Nephron (organoid): ENCODE data around the gene VTCN1.

Experiments used
- H3K27ac Mint-ChIP-seq, 3 experiments: 2 replicates each; pipeline ENCODE4 v1.8.0; 2020; ENCODE audit warnings: mixed read lengths in 3 of 3, mild to moderate bottlenecking in 2 of 3, moderate library complexity in 1 of 3
- H3K27me3 Mint-ChIP-seq: 2 replicates; pipeline ENCODE4 v1.8.0; 2021; ENCODE audit warnings: low read depth, mild to moderate bottlenecking, moderate library complexity, mixed read lengths
- H3K36me3 Mint-ChIP-seq: 2 replicates; pipeline ENCODE4 v1.8.0; 2020; ENCODE audit warnings: low read depth, mixed read lengths
- H3K4me1 Mint-ChIP-seq: 2 replicates; pipeline ENCODE4 v1.8.0; 2020; ENCODE audit warnings: mixed read lengths
- H3K4me3 Mint-ChIP-seq, 3 experiments: 2 replicates each; pipeline ENCODE4 v1.8.0; 2020; ENCODE audit warnings: mild to moderate bottlenecking in 3 of 3, mixed read lengths in 3 of 3, moderate library complexity in 2 of 3
- H3K9me3 Mint-ChIP-seq: 2 replicates; pipeline ENCODE4 v1.8.0; 2020; ENCODE audit warnings: mixed read lengths
- TF ChIP-seq, protein P1 (sequence below), 3 experiments: fragments of 200-600 bp; sonication (generic); IDR thresholded peaks; one replicate each; pipeline ENCODE4 v1.5.0; 2021; ENCODE audit warnings: antibody characterized with exemption in 3 of 3; ENCODE audit not compliant: unreplicated experiment in 3 of 3

VTCN1 gene

DNA sequence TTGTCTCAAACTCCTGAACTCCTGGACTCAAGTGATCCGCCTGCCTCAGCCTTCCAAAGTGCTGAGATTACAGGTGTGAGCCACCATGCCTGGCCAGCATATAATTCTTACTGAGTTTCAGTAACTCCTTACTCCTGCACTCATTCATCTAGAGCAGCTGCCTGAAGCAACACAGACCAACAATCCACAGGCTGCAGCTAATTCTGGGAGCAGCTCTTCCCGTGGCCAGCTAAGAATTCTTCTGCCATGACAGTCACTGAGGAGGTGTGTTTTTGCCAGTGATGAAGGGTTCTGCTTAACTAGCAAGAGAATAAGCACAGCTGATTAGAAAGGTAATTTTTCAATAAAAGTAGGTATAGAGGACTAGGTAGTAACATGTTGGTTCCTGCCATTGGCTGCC lies 5.4 kb downstream of the VTCN1 start:
- TF ChIP-seq, protein P1, sequence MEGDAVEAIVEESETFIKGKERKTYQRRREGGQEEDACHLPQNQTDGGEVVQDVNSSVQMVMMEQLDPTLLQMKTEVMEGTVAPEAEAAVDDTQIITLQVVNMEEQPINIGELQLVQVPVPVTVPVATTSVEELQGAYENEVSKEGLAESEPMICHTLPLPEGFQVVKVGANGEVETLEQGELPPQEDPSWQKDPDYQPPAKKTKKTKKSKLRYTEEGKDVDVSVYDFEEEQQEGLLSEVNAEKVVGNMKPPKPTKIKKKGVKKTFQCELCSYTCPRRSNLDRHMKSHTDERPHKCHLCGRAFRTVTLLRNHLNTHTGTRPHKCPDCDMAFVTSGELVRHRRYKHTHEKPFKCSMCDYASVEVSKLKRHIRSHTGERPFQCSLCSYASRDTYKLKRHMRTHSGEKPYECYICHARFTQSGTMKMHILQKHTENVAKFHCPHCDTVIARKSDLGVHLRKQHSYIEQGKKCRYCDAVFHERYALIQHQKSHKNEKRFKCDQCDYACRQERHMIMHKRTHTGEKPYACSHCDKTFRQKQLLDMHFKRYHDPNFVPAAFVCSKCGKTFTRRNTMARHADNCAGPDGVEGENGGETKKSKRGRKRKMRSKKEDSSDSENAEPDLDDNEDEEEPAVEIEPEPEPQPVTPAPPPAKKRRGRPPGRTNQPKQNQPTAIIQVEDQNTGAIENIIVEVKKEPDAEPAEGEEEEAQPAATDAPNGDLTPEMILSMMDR (IDR thresholded peaks at IDR 0.05; ENCODE audit: unreplicated experiment in 3 of 3), result no peak
- peaks cover 12% of the 10 kb centered on the region for H3K27me3 Mint-ChIP-seq
- H3K9me3 Mint-ChIP-seq, result no peaks in the 10 kb centered on the region
- no peak overlapping the region for H3K4me3 Mint-ChIP-seq
- H3K4me1 Mint-ChIP-seq, result no peaks in the 10 kb centered on the region
- H3K36me3 Mint-ChIP-seq, result no peaks in the 10 kb centered on the region
- no peak overlapping the region for H3K27ac Mint-ChIP-seq

DNA sequence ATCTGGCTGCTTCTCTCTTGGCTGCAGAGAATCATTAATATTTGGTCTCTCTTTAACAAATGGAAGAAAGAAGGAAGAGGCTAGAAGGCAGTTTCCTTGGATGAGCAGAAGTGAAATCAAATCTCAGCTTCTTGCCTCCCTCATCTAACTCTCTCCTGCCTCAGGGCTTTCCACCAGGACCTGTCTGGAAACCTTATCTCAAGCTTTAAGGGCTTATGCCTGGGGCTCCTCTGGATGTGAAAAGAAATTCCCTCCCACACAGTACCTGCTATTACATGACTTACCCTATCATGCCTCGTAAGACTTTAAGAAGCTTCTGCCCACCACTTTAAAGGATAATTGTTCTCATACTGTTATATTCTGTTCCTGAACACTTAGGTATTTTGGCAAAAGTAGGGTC lies 8.9 kb downstream of the VTCN1 start:
- Mint-ChIP-seq H3K4me1 (no peaks in the 10 kb centered on the region), H3K9me3 (no peaks in the 10 kb centered on the region), H3K27me3 (peaks cover 7% of the 10 kb centered on the region), H3K36me3 (no peaks in the 10 kb centered on the region), H3K4me3 (no peak overlapping the region), H3K27ac (no peak overlapping the region)
- TF ChIP-seq, protein P1 (IDR thresholded peaks at IDR 0.05; ENCODE audit: unreplicated experiment in 3 of 3), result no peak

DNA sequence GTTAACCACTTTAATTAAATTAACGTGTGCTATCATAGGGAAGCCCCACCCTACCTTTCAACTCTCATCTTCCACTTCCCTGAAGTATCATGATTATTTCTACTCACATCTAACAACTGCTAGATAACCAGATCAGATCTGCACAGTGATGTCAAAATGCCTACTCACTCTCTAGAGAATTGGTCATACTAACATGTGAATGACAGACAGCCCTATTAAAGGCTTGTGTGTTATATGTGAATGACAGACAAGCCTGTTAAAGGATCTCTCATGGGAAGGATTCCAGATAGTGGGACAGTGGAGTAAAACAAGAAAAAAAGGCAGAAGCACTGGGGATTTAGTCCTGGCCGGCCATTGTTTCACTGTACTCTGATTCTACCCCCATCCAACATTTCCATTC lies 12.6 kb downstream of the VTCN1 start:
- no peaks in the 10 kb centered on the region for H3K36me3 Mint-ChIP-seq
- no peaks in the 10 kb centered on the region for H3K4me1 Mint-ChIP-seq
- TF ChIP-seq, protein P1 (IDR thresholded peaks at IDR 0.05; ENCODE audit: unreplicated experiment in 3 of 3), result no peak
- H3K27me3 Mint-ChIP-seq, result peaks cover 9% of the 10 kb centered on the region
- no peak overlapping the region for H3K4me3 Mint-ChIP-seq
- H3K27ac Mint-ChIP-seq, result no peak overlapping the region
- H3K9me3 Mint-ChIP-seq, result no peaks in the 10 kb centered on the region

DNA sequence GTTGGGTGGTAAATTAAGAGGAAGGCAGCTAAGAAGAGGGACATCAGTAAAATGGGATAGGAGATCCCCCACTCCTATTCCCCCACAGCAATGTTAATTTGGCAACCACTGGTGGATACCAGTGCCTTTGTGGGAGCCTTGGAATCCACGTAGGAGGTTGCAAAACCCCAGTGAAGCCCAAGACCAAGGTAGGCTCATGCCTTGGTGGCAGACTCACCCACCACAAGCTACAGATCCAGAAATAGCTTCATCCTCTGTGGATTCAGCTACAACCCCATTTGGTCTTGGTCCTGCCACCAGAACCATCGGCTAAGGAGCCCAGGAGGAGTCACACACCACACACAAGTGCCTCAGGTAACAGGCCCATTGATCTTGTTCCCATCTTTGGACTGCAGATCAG lies 21.0 kb downstream of the VTCN1 start:
- Mint-ChIP-seq H3K27ac (no peak overlapping the region), H3K4me3 (no peak overlapping the region), H3K9me3 (peaks cover 11% of the 10 kb centered on the region), H3K27me3 (peaks cover 5% of the 10 kb centered on the region), H3K4me1 (no peaks in the 10 kb centered on the region), H3K36me3 (no peaks in the 10 kb centered on the region)
- TF ChIP-seq, protein P1 (IDR thresholded peaks at IDR 0.05; ENCODE audit: unreplicated experiment in 3 of 3), result no peak

DNA sequence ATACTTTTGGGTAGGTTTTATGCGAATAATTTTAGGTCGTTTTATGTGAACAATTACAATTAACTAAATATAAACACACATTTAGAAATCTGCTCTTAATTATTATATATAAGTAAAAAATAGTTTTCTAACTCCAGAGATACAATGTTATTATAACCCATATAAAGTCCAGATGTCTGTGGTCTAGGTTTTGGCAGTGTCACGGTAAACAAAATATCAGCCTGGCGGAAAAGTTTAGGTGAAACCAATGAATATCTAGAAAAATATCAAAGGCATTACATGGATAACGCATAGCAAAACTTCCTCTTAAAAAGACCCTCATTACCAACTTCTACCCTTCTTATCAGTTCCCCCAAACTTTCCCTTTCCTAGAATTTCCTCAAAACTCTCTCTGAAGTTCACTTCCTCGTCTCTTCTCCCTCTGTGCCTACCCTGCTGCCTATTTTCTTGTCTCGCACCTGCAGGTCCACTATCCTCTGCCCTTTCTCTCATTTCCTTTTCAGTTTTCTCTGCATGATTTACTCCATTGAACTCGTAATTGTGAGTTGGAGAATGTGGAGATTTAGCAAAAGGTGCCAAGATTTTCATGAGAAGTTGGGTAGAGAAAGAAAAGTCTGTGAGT lies 21.8 kb downstream of the VTCN1 start:
- H3K9me3 Mint-ChIP-seq, result peaks cover 11% of the 10 kb centered on the region
- TF ChIP-seq, protein P1 (IDR thresholded peaks at IDR 0.05; ENCODE audit: unreplicated experiment in 3 of 3), result no peak
- H3K27me3 Mint-ChIP-seq, result peaks cover 6% of the 10 kb centered on the region
- no peaks in the 10 kb centered on the region for H3K4me1 Mint-ChIP-seq
- H3K36me3 Mint-ChIP-seq, result no peaks in the 10 kb centered on the region
- H3K27ac Mint-ChIP-seq, result no peak overlapping the region
- H3K4me3 Mint-ChIP-seq, result no peak overlapping the region

DNA sequence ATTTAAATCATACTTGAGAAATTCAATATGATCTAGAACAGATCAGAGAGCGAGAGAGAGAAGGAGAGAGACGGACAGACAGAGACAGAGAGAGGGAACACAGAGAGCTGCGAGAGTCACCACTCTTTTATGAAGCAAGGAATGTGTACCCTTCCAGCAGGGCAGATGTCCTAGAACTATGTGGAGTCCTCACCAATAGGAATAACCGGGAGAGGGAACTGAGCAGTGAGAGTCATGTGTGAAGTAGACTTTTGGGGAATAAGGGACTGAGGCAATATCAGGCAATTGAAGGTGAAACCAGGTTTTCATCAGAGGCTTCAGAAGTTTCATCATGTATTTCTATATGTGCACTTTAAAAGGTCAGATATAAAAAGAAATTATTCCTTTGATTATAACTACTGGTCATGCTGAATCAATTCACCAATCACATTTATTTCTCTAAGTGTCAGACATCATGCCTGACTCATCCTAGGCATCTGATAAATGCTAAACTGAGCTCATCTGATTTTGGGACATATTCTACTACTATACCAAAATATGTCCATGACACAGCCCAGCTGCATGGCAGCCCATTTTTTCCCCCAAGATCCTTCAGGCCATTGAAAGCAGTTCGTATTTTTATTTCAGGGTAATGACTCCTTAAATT lies 22.4 kb downstream of the VTCN1 start:
- H3K27me3 Mint-ChIP-seq, result peaks cover 6% of the 10 kb centered on the region
- H3K9me3 Mint-ChIP-seq, result peaks cover 11% of the 10 kb centered on the region
- H3K27ac Mint-ChIP-seq, result no peak overlapping the region
- H3K4me1 Mint-ChIP-seq, result no peaks in the 10 kb centered on the region
- no peak overlapping the region for H3K4me3 Mint-ChIP-seq
- TF ChIP-seq, protein P1 (IDR thresholded peaks at IDR 0.05; ENCODE audit: unreplicated experiment in 3 of 3), result no peak
- no peaks in the 10 kb centered on the region for H3K36me3 Mint-ChIP-seq
